Inferior parietal cortex (tissue), 1 donor: ENCODE measurements around the gene TRPM1.

Experiments used
- DNase-seq: peaks from one replicate; pipeline ENCODE4 v3.0.0-alpha.2; 2016; ENCODE audit errors: extremely low spot score

Gene TRPM1

DNA sequence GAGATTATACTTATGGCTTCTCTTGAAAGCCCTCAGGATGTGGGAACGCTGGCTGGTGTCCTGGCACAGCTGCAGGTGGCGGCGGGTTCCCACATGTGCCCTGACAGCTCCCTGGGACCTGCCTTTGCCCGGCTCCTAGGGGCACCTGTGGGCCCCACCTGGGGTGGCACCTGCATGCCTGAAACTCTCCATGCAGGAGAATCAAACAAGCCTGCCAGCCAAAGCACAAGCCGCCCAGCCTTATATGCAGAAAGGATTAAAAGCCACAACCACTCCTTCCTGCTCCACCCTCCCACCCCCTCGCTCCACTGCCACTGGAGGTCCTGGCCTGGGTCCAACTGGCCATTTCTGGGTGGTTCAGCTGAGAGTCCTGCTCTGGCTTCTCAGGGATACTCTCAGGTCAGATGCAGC, 18.1 kb downstream of the TRPM1 start:
- DNase-seq: no peak

DNA sequence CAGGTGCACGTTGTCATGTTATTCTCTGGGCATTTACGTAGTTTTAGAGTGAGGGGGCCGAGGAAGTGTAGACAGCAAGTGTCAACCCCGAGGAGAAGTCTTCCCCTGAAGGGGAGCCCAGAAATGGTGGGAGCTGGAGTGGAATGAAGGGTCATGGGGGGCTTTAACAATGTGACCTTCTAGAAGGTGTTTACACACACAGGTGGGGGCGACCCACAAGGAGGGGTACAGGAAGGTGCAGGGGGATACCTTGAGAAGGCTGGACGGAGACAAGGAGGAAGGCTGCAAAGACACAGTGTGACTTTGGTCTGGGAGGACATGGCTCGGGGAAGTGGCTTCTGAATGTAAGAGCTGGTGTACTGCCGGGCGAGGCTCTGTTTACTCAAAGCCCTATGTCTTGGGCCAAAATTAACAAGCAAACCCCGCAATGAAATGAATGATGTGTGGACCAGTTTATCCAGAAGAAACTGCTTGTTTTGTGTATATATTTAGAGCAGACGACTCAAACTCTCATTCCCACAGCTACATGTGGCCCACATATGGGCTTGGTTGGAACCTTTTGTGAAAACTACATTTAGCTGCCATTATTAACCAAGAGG, 18.7 kb downstream of the TRPM1 start:
- DNase-seq: no peak

DNA sequence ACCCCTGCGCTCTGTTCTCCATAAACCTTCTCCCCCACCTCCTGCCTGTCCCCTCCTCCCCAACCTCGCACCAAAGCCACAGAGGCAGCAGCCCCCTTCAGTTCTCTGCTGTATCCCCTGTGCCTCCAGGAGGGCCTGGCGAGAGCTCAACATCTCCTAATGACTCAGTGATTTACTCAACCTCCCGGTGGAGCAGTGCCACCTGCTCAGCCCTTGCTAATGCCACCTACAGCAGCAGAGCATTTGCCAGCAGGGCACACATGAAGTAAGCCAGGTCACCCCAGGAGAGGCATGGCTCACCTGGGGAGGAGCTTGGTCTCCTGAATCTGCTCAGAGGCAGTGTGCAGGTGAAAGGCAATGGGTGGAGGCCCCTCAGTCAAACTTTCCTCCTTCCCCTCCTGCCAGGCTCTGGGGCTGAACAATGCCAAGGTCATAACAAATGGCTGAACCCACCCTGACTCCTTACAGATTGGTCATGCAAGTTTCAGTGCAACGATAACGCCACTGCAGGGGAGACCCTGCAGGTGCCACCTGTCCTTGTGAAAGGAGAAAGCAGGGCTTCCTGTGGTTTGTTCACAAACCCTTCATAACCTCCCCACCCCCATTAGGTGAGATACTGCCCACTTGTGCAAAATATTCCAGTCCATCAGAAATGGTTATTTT, 19.8 kb downstream of the TRPM1 start:
- no peak for DNase-seq

DNA sequence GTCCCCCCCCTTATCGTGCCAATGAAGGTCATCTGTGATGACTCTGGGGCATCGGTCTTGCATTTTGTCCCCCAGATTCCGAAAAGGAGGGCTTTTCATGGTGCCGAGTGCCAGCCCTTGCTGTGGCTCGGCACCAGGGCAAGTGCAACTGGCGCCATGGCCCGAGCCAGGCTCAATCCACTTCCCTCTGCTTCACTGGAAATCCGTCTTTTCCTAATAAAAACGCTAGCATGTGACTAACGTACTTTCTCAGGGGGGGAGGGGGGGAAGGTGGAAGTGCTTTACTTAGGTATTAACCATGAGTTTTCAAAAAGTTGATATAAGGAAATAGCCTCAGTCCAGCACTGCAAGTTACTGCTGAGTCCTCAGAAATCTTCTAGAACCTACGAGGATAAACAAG, 20.5 kb downstream of the TRPM1 start:
- no peak for DNase-seq

DNA sequence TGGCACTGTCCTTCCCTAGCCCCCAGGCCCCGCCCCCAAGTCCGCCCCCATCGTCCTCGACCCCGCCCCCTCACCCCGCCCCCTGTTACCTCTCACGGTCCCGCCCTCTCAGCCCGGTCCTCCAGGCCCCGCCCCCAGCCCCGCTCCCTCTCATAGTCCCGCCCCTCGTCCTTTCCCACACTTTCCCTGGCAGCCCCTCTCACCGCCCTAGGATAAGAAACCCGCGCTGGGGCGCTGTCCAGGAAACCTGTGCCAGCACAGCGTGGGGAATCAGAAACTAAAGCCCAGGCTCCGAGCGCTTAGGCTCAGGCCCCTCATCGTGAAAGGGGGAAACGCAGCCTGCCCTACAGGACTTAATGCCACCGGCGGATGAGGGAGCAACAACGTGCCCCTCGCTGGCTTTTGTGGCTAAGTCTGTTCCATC, 20.9 kb downstream of the TRPM1 start:
- no peak for DNase-seq

DNA sequence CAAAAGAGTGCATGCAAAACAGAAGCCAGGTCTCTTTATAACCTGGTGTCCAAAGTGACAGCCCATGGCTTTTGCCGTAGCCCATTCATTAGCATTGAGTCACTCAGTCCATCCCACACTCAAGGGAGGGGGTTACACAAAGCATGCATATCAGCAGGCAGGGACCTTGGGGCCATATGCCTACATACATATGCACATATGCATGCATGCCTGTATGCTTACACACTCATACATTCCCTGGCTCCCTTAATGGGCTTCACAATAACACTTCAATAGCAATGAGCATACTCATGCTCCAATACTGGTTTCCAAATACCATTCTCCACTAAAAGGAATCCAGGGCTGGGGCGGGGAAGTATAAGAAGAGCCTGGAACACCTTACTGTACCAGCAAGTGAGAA, 22.0 kb downstream of the TRPM1 start:
- no peak for DNase-seq

DNA sequence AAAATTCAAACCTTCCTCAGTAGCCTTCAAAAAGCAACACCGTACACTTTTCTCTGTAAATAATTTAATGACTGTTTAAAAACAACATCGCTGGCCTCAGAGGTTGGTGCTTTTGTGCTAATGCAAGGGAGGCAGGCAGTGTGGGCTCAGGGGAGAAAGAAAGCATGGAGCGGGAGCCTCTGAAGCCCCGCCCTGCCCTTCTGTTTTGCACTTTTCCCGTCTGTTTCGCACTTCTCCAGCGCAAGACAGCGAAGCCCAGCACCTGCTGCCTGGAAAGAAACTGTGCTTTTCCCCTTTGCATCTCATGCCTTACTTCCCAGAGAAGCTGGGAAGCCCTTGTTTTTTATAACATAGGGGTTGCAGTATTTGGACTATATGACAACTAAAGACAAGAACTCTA, 23.1 kb downstream of the TRPM1 start:
- DNase-seq: no peak

DNA sequence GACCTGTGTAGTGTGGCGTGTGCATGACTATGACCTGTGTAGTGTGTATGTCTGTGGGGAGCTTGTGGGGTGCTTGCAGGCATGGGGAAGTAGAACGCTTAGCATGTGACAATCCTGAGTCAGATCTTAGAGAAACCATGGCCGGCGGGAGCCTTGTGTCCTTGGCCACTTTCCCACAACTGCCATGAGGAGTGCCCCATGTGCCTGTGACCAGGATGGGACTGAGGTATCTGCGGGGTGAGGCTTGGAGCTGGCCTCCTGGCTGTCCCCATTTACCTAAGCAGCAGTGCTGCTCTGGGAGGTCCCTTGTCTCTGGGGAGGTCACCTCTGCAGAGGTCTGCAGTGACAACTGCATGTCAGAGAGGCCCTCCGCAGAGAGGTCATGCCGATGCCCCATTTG, 23.6 kb downstream of the TRPM1 start:
- no peak for DNase-seq

DNA sequence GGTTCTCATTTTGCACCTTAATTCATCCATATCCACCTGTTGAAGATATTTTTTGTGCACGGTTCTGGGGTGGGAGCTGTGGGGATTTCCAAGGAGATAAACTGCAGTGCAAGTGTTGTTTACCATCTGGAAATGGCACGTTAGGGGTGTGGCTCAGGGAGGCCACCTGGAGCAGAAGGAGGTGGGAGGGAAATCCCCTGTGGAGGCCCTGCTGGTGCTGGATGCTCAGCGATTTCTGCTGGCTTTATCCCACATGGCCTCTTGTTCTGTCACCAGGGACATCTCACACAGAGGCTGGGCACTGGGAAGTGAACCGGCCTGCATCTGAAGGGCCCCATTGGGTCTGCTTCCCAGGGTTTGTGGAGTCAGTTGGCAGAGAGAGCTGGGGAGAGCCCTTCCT, 24.3 kb downstream of the TRPM1 start:
- no peak for DNase-seq

DNA sequence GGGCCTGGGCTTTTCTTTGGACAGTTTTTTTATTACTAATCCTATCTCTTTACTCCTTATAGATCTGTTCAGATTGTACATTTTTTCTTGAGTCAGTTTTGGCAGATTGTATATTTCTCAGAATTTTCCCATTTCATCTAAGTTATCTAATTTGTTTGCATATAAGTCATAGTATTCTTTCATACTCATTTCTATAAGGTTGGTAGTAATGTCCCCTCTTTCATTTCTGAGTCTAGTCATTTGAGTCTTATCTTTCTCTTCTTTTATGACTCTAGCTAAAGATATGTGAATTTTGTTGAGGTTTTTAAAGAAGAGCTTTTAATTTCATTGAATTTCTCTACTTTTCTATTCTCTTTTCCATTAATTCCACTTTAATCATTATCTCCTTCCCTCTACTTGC, 27.2 kb downstream of the TRPM1 start:
- DNase-seq: no peak

DNA sequence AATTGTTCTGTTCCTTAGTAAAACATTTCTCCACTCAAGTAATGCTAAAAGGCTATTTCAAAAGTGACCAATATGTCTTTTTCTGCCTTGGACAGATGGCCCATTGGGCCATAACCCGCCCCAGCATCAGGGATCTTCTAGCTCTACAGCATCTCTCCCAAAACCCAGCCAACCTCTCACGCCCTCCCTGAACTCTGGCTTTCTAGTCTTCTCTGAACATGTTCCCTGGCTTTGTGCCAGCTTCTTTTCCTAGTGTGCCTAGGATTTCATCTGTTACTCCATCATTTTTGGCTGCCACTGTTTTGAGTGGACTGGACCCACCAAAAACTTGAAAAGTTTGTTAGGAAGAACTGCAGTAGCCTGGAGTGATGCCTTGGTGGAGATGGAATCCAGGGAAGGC, 30.7 kb downstream of the TRPM1 start:
- no peak for DNase-seq

DNA sequence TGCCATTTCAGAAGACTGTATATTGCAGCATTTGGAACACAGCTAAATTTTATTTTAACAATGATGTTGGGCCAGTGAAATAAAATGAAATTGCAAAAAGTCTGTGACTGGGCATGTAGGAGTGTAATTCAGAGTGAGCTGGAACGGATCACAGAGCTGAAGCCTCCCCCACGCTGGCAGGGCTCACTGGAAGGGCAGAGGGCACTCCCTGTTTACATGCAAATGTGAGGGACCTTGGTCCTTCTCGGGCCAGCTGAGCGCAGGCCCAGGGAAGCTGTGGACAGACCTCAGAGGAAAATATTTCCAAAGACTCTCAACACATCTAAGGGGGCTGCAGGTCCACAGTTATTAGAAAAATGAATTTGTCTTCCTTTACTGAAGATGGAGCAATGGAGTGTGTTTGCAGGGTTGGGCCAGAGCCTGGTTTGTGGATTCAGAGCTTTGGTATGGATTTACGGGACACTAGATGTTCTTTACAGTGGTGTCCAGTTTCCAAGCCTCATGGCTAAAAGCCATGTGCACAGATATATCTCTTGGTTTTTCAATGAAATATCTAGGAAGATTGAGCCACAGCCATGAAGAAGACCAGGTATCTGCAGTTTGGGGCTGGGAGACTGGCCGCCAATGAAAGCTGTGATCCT, 32.0 kb downstream of the TRPM1 start:
- no peak for DNase-seq

DNA sequence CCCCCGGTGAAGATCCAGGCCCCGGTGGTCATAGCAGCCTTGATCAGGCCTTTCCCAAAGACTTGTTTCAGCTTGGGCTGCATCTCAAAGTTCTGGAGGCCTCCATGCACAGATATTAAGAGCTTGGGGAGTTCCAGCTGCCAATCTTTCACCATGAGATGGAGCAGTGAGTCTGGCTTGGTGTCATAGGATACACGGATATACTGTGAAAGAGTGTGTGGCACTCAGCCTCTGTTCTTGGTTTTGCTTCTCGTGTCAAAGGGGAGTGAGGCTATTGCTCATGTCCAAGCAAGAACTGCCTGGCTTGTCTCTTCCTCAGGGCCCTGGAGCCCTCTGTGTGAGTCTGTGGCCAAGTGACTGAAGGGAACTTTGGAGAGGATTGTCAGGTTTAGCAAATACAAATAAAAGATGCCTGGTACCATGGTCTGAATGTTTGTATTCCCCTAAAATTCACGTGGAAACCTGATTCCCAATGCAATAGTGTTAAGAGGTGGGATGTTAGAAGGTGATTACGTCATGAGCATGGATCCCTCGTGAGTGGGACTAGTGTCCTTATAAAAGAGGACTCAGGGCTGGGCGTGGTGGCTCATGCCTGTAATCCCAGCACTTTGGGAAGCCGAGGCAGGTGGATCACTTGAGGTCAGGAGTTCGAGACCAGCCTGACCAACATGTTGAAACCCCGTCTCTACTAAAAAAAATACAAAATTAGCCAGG, 33.5 kb downstream of the TRPM1 start:
- no peak for DNase-seq

DNA sequence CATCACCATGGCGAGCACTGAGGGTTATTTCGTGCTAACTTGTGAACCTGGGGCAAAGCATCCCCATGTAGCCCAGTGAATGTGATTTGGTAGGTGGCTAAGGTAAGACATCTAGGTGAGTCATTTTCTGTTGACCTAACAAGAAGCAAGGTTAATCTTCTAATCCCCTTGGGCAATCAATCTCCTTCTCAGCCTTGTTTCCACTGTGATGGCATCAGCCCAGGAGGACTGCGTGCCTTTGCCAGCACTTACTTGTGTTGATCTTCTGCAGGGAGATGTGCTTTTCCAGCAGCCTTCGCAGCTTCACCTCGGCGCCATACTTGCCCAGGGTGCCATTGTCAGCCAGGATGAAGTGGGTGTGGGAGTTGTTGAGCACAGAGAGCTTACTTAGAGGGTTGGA, 35.7 kb downstream of the TRPM1 start:
- DNase-seq: no peak

DNA sequence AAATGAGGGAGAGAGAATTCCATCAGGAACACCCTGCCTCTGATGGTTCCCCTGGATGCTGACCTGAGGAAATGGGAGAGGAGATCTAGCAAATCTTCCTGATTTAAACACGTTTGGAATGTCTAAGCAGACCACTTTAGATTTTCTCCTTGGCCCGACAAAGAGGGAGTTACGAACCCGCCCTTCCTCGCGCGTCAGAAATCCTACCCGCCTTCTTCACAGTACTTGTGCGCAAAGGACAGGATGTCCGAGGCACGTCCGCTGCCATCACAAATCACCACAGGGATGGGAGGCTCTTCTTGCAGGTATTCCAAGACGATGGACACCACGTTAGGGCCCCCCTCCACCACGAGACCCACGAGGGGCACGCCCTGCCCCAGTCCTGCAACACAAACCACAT, 38.6 kb downstream of the TRPM1 start:
- no peak for DNase-seq

DNA sequence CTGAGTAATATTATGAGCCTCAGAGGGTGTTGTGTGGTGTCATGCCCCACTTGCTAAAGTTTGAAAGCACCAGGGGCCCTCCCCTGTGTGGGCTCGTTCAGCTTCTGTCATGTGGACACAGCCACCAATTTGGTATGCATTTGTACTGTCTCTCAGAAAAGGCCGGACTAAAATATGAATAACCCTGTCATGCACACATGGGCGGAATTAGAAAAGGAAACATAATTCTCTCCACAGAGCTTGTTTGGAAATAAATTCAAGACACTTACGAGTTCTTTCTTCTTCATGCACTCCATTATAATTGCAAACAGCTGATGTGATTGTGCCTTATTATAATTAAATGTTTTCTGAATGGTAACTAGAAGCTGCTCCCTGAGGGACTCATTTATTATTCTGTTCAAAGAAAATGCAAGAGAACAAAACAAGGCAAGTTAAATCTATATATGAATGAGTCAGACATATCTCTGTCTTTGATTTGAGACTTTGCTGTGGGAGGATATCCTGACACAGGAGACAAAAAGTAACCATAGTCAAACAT, 39.1 kb downstream of the TRPM1 start:
- no peak for DNase-seq

DNA sequence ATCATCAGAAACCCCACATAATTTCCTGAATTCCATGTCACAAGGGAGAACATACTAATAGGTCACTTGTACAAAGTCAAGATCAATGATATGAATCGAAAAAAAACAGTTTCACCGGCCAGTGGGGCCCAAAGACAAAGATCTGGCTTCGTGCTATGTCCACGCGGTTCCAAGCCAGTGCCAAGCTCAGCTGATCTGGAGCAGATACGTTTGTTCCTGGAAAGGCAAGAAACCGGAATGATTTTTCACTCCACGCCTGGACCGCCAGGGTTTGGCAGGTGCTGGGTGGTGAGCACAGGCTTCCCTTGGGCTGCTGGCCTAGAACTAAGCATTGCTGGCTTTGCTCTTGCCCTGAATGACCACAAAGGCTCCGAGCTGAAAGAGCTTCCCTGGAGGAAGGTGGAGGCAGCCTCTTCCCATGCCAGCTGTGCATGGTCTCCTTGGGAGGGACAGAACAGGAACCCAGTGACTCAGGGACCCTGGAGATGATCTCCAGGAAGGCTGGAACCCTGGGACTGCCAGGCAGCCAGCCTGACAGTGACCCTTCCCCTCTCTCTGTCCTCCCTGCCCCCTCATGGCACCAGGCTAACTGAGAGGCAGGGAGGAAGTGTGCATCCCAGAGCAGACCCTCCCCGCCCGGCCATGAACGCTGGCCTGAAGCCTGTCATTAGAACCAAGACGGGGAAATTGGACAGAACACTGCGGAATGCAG, 40.9 kb downstream of the TRPM1 start:
- no peak for DNase-seq

DNA sequence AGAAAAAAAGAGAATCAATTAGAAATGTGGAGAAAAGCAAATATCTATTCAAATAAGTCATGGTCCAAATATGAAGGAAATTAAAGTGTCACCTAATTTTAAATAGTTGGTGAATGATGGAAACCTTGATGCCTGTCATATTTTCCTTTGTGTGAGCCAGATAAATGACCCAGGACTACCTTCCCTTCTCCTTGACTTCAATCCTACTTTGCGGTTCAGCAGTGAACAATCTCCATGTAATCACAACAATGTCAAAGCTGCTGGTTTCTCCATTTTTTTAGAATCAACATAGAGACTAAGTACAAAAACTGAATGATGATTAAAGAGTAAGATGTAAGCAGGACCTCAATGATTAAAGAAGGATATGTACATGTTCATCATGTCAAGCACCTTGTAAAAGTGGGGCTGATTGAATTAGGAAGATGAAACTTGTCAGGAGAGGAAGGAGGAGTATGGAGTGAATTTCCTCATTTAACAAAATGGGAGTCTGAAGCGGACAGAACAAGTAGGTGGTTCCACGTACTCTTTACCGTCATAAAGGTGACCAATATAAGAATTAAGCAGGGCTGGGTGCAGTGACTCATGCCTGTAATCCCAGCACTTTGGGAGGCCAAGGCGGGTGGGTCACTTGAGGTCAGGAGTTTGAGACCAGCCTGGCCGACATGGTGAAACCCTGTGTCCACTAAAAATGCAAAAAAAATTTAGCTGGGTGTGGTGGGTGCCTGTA, 43.1 kb downstream of the TRPM1 start:
- DNase-seq: no peak

DNA sequence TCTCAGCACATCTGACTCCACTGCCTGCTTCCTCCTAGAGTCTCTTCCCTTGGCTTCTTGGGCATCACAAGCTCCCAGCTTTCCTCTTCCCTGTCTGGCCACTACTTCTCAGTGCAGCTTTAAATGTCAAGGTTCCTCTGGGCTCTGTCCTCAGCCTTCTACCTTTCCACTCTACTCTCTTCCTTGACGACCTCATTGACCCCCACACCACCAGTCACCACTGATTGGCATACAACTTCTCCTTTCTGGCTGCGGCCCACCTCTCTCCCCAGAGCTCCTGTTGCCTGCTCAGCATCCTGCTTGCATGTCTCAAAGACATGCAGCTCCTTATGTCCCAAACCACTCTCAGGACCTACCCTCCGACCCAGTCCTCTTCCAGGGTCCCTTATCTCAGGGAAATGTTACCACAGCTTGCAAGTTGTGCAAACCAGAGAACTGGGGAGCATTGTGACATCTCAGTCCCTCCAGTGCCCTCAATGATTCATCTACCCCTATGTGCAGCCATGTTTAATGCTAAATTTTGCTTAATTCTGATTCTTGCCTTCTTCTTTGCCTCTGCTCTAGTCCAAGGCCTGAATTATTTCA, 49.9 kb downstream of the TRPM1 start:
- DNase-seq: no peak

DNA sequence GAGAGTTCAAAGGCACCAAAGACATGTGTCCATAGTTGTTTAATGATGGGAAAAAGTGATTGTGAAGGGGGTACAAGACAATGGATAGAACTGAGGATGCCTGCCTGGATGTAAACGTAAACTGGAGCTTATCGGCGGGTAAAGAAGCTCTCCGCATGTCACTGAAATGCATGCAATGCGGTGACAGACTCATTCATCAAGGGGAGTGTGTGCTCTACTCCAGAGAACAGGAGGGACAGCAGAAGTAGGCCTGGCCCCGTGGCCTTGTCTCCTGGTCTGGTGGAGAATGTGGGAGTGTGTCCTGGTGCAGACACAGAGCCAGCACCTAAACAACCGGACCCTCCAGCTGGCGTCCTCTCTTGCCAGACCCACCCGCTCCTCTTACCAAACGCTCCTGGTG, 50.6 kb downstream of the TRPM1 start:
- no peak for DNase-seq
